BJ (cell line): ENCODE data around the gene ANGPTL8. TPM values are rescaled to one million over a fixed set of nuclear protein-coding genes. Genes with fewer than 3 reads are reported as not detected.

Source experiments
- CTCF ChIA-PET: fragments of 350-600 bp; formaldehyde crosslinking; extraction: SDS; loops from one replicate; lab custom pipeline; 2021; ENCODE audit warnings: antibody characterized with exemption, inconsistent platforms; lab: Yijun Ruan, JAX
- POLR2A ChIA-PET: fragments of 300-600 bp; sonication (Branson Sonifier 250); formaldehyde crosslinking; extraction: SDS; loops from one replicate; lab custom pipeline; 2021; ENCODE audit warnings: antibody characterized with exemption; lab: Charles Lee
- DNase-seq: peaks from one replicate; pipeline ENCODE4 v3.0.0-alpha.2; 2011; ENCODE audit warnings: low read depth
- H3K27me3 ChIP-seq: 2 replicates; pipeline ENCODE4 v1.6.0; 2011; ENCODE audit warnings: low read length; ENCODE audit not compliant: control insufficient read depth, insufficient read depth
- H3K36me3 ChIP-seq: 2 replicates; pipeline ENCODE4 v1.5.1; 2011; ENCODE audit warnings: low read length; ENCODE audit not compliant: control insufficient read depth, insufficient read depth
- H3K4me3 ChIP-seq: 2 replicates; pipeline ENCODE4 v1.5.1; 2011; ENCODE audit warnings: low read depth, mild to moderate bottlenecking, control low read depth, low read length
- CTCF ChIP-seq: IDR thresholded peaks from 2 replicates; pipeline ENCODE4 v1.5.1; 2011; ENCODE audit warnings: low read depth, mild to moderate bottlenecking, control low read depth, inconsistent platforms, low read length, moderate library complexity; ENCODE audit not compliant: insufficient read depth
- polyA plus RNA-seq: library from polyadenylated mRNA; depleted of rRNA; stranded (reverse); fragments of >200 nt; gene quantifications from 2 replicates; pipeline ENCODE4 v1.2.3, GENCODE V29; 2011

Gene ANGPTL8
- polyA plus RNA-seq, 1 experiment, result not detected

- DNase-seq, result no peak
- ChIA-PET CTCF (interaction anchor here (0.6 to 5.6 kb wide), 5 partner anchors 9 to 242 kb away, joined by 3 to 57 read pairs (median 3); no protein-coding TSS in a partner anchor), POLR2A (no interaction called here)
- no peaks in the 10 kb centered on the region for H3K27me3 ChIP-seq
- peaks cover 9% of the 10 kb centered on the region for H3K36me3 ChIP-seq
- no peak overlapping the region for H3K4me3 ChIP-seq
- no peak for TF ChIP-seq CTCF
These were observed 39.9 kb upstream of the ANGPTL8 start for GRCh38 chr19:11199517-11199916.

- no peak for DNase-seq
- TF ChIP-seq CTCF, result no peak
- H3K36me3 ChIP-seq, result peaks cover 9% of the 10 kb centered on the region
- POLR2A ChIA-PET, result no interaction called here
- H3K4me3 ChIP-seq, result no peak overlapping the region
- CTCF ChIA-PET, result interaction anchor here (1.2 to 5.6 kb wide), 2 partner anchors 62 to 70 kb away, joined by 3 to 57 read pairs; no protein-coding TSS in a partner anchor
- no peaks in the 10 kb centered on the region for H3K27me3 ChIP-seq
These were observed 39.3 kb upstream of the ANGPTL8 start for GRCh38 chr19:11200015-11200574.

- ChIA-PET CTCF (interaction anchor here (1.2 to 5.6 kb wide), 2 partner anchors 63 to 70 kb away, joined by 3 to 57 read pairs; no protein-coding TSS in a partner anchor), POLR2A (no interaction called here)
- no peak for DNase-seq
- TF ChIP-seq CTCF, result no peak
- Histone ChIP-seq H3K36me3 (peaks cover 6% of the 10 kb centered on the region; the same call in 1 of the 2 replicates), H3K27me3 (no peaks in the 10 kb centered on the region), H3K4me3 (no peak overlapping the region)
These were observed 38.5 kb upstream of the ANGPTL8 start for GRCh38 chr19:11200931-11201330.

GRCh38 chr19:11201791-11202190, 37.6 kb upstream of the ANGPTL8 start:
- Histone ChIP-seq H3K4me3 (no peak overlapping the region), H3K36me3 (peaks cover 6% of the 10 kb centered on the region; the same call in 1 of the 2 replicates), H3K27me3 (no peaks in the 10 kb centered on the region)
- ChIA-PET POLR2A (no interaction called here), CTCF (interaction anchor here (1.1 to 5.6 kb wide), 2 partner anchors 64 to 75 kb away, joined by 3 to 57 read pairs; no protein-coding TSS in a partner anchor)
- TF ChIP-seq CTCF, result no peak
- no peak for DNase-seq

GRCh38 chr19:11202488-11203193, 36.8 kb upstream of the ANGPTL8 start:
- TF ChIP-seq CTCF, result no peak
- ChIA-PET POLR2A (no interaction called here), CTCF (interaction anchor here (0.9 to 5.6 kb wide), 10 partner anchors 28 to 117 kb away, joined by 3 to 57 read pairs (median 5); no protein-coding TSS in a partner anchor)
- H3K27me3 ChIP-seq, result no peaks in the 10 kb centered on the region
- DNase-seq, result no peak
- no peak overlapping the region for H3K4me3 ChIP-seq
- H3K36me3 ChIP-seq, result peaks cover 6% of the 10 kb centered on the region; the same call in 1 of the 2 replicates
